GM12878 (cell line): ENCODE measurements around the gene STRBP. TPM values are rescaled to one million over a fixed set of nuclear protein-coding genes. Genes with fewer than 3 reads are reported as not detected.

Experiments used
- ATAC-seq: fragments of 200-7000 bp; cut with Tn5 transposase; 3 replicates; pipeline ENCODE4 v1.9.1; 2020; ENCODE audit warnings: mild to moderate bottlenecking, moderate library complexity
- Bru-seq: library from RNA; stranded (reverse); fragments of 400-500 nt; gene quantifications from one replicate; lab custom pipeline; 2021; lab: Mats Ljungman, UMichigan
- BruChase-seq, 2 experiments: library from RNA; stranded (reverse); fragments of 400-500 nt; gene quantifications; one replicate each; lab custom pipeline; 2021; lab: Mats Ljungman, UMichigan
- BruUV-seq: library from RNA; stranded (reverse); fragments of 400-500 nt; replicated peaks from 2 replicates; lab custom pipeline; 2021; lab: Mats Ljungman, UMichigan
- CTCF ChIA-PET: fragments of 300-600 bp; sonication (Branson Sonifier 250); formaldehyde crosslinking; extraction: SDS; loops from one replicate; lab custom pipeline; 2021; ENCODE audit warnings: inconsistent platforms; lab: Yijun Ruan, JAX
- POLR2A ChIA-PET: fragments of 350-600 bp; formaldehyde crosslinking; extraction: SDS; loops from one replicate; lab custom pipeline; 2021; ENCODE audit warnings: inconsistent platforms; lab: Charles Lee
- RAD21 ChIA-PET: fragments of 300-600 bp; sonication (Branson Sonifier 250); formaldehyde crosslinking; loops from one replicate; lab custom pipeline; 2023; ENCODE audit warnings: antibody characterized with exemption; ENCODE audit not compliant: unreplicated experiment; lab: Charles Lee
- SMC1A ChIA-PET: fragments of 300-600 bp; sonication (Branson Sonifier 250); formaldehyde crosslinking; loops from one replicate; lab custom pipeline; 2023; ENCODE audit not compliant: unreplicated experiment, uncharacterized antibody; lab: Charles Lee
- DNase-seq: peaks from one replicate; pipeline ENCODE4 v3.0.0-alpha.2; 2011; ENCODE audit warnings: low read depth, low spot score
- FAIRE-seq: peaks from 3 replicates; lab custom pipeline; 2011; peaks lifted over from hg19 to GRCh38; lab: Jason Lieb, UNC
- H2AFZ ChIP-seq: 2 replicates; pipeline ENCODE4 v1.6.0; 2011; ENCODE audit warnings: low read depth, low read length, control low read depth; ENCODE audit not compliant: control insufficient read depth
- H3K27ac ChIP-seq: 2 replicates; pipeline ENCODE4 v1.5.1; 2011; ENCODE audit warnings: control low read depth; ENCODE audit not compliant: control insufficient read depth, insufficient read depth
- H3K27me3 ChIP-seq, 2 experiments: replicated peaks in 1 of 2; 2 replicates each; pipeline versions ENCODE4 v1.6.0 to v1.6.1; 2011; ENCODE audit warnings: low read length in 1 of 2; ENCODE audit not compliant: control insufficient read depth in 2 of 2, insufficient read depth in 2 of 2
- H3K36me3 ChIP-seq, 2 experiments: 2 replicates each; pipeline ENCODE4 v1.5.1; 2011; ENCODE audit warnings: low read length in 1 of 2; ENCODE audit not compliant: control insufficient read depth in 2 of 2, insufficient read depth in 2 of 2
- H3K4me1 ChIP-seq: 2 replicates; pipeline ENCODE4 v1.6.1; 2011; ENCODE audit warnings: mild to moderate bottlenecking, low read length, moderate library complexity, mixed read lengths; ENCODE audit not compliant: control insufficient read depth, insufficient read depth
- H3K4me2 ChIP-seq: 2 replicates; pipeline ENCODE4 v1.6.0; 2011; ENCODE audit warnings: control low read depth; ENCODE audit not compliant: control insufficient read depth, insufficient read depth
- H3K4me3 ChIP-seq: fragments of 200-600 bp; sonication (generic); 2 replicates; pipeline ENCODE4 v1.5.1; 2016
- H3K79me2 ChIP-seq: 2 replicates; pipeline ENCODE4 v1.6.0; 2011; ENCODE audit warnings: low read length; ENCODE audit not compliant: control insufficient read depth, insufficient read depth
- H3K9ac ChIP-seq: 2 replicates; pipeline ENCODE4 v1.8.0; 2011; ENCODE audit warnings: low read length, control low read depth, mixed read lengths; ENCODE audit not compliant: control insufficient read depth, insufficient read depth
- H3K9me3 ChIP-seq: replicated peaks from 3 replicates; pipeline ENCODE4 v1.5.1; 2011; ENCODE audit warnings: mild to moderate bottlenecking, low read length; ENCODE audit not compliant: control insufficient read depth, insufficient read depth
- H4K20me1 ChIP-seq: 2 replicates; pipeline ENCODE4 v1.6.0; 2011; ENCODE audit not compliant: control insufficient read depth, insufficient read depth
- IKZF2 ChIP-seq, 2 experiments: fragments of 450-650 bp; IDR thresholded peaks; 2 replicates each; pipeline ENCODE4 v1.6.1; 2017; ENCODE audit warnings: mild to moderate bottlenecking in 2 of 2, moderate library complexity in 2 of 2
- JUNB ChIP-seq: IDR thresholded peaks from 2 replicates; pipeline ENCODE4 v1.6.1; 2016; ENCODE audit warnings: antibody characterized with exemption, mild to moderate bottlenecking
- MYC ChIP-seq: IDR thresholded peaks from 2 replicates; pipeline ENCODE4 v1.6.1; 2011; ENCODE audit warnings: mild to moderate bottlenecking, low read length, moderate library complexity, inconsistent platforms; ENCODE audit not compliant: insufficient read depth, insufficient replicate concordance, insufficient read length, severe bottlenecking
- NBN ChIP-seq: fragments of 450-650 bp; IDR thresholded peaks from 2 replicates; pipeline ENCODE4 v1.6.1; 2016
- NFXL1 ChIP-seq: fragments of 450-650 bp; IDR thresholded peaks from 2 replicates; pipeline ENCODE4 v1.6.1; 2017; ENCODE audit warnings: antibody characterized with exemption, mild to moderate bottlenecking, borderline replicate concordance
- NFYB ChIP-seq: IDR thresholded peaks from 2 replicates; pipeline ENCODE4 v1.6.1; 2011; ENCODE audit warnings: low read depth, mild to moderate bottlenecking, low read length, improper control_type of control experiment, moderate library complexity; ENCODE audit not compliant: insufficient read depth
- POLR2A ChIP-seq: IDR thresholded peaks from 2 replicates; pipeline ENCODE4 v1.6.1; 2011; ENCODE audit warnings: low read depth, mild to moderate bottlenecking, low read length
- TAF1 ChIP-seq: IDR thresholded peaks from 2 replicates; pipeline ENCODE4 v1.6.1; 2011; ENCODE audit warnings: mild to moderate bottlenecking, low read depth, low read length, borderline replicate concordance
- TCF12 ChIP-seq: IDR thresholded peaks from 2 replicates; pipeline ENCODE4 v1.6.1; 2011; ENCODE audit warnings: low read depth, mild to moderate bottlenecking, low read length
- ZNF24 ChIP-seq: fragments of 450-650 bp; IDR thresholded peaks from 2 replicates; pipeline ENCODE4 v1.6.1; 2017; ENCODE audit warnings: antibody characterized with exemption, mild to moderate bottlenecking
- WGBS: methylation state at CpG from one replicate; pipeline ENCODE4 v1.1.6; 2016; ENCODE audit warnings: low lambda C conversion rate; ENCODE audit not compliant: insufficient replicate concordance, insufficient coverage; ENCODE audit errors: missing lambda C conversion rate; 5-methylcytosine and 5-hydroxymethylcytosine counted together
- in situ Hi-C: fragments of 300-500 bp; cut with MboI; formaldehyde crosslinking; loops from 9 replicates; pipeline ENCODE4 v1.14.3; 2018; ENCODE audit warnings: mixed read lengths
- intact Hi-C: fragments of 100-400 bp; cut with micrococcal nuclease; formaldehyde crosslinking; loops from one replicate; pipeline ENCODE4 v1.14.2; 2022; ENCODE audit not compliant: unreplicated experiment
- long read RNA-seq, 2 experiments: library from polyadenylated mRNA; unstranded; transcript quantifications; one replicate each; pipeline ENCODE4 v2.0.0, GENCODE V29; 2019 to 2020
- polyA minus RNA-seq, 3 experiments: library from RNA; depleted of rRNA, polyadenylated mRNA; stranded (reverse); fragments of >200 nt; gene quantifications; 2 replicates each; pipeline ENCODE4 v1.2.3, GENCODE V29; 2011
- polyA plus RNA-seq, 11 experiments: library from polyadenylated mRNA; depleted of rRNA in 4 of 11; unstranded in 6 of 11; stranded (reverse) in 5 of 11; fragments of >200 nt; fragmentation: Nextera tagmentation in 4 of 11; fragmentation: Illumina TruSeq in 1 of 11; extraction: Ambion mirVana in 4 of 11; extraction: Trizol in 1 of 11; gene quantifications; 1 replicate in 1 of 11; 2 replicates in 10 of 11; pipeline versions ENCODE4 v1.2.1 to v1.2.3, GENCODE V29; 2011 to 2016; ENCODE audit warnings: inconsistent platforms in 2 of 11, missing spikeins in 2 of 11, low read depth in 1 of 11
- total RNA-seq, 4 experiments: library from RNA; depleted of rRNA in 3 of 4; stranded (reverse); fragments of >200 nt in 3 of 4; fragmentation: Illumina TruSeq in 1 of 4; extraction: Trizol in 1 of 4; gene quantifications; 2 replicates each; pipeline versions ENCODE4 v1.2.1 to v1.2.3, GENCODE V29; 2013 to 2021
- TF ChIP-seq, protein P1 (sequence below): fragments of 450-650 bp; IDR thresholded peaks from 2 replicates; pipeline ENCODE4 v1.6.1; 2017; ENCODE audit warnings: mild to moderate bottlenecking, moderate library complexity
- TF ChIP-seq, protein P2 (sequence below): IDR thresholded peaks from 2 replicates; pipeline ENCODE4 v1.6.1; 2012; ENCODE audit warnings: low read depth, low read length, improper control_type of control experiment
- TF ChIP-seq, protein P3 (sequence below): IDR thresholded peaks from 2 replicates; pipeline ENCODE4 v1.6.1; 2011; ENCODE audit warnings: low read depth, mild to moderate bottlenecking, low read length, moderate library complexity, borderline replicate concordance; ENCODE audit errors: extremely low read depth

Gene STRBP
- 96.6 and 97.9 TPM in 2 replicates for total RNA-seq (2013; cell fraction: nucleolus; rRNA removed)
- total RNA-seq (2014; rRNA removed) (60.5 and 67.8 TPM in 2 replicates), total RNA-seq (2014; rRNA removed; fragmentation: Illumina TruSeq; extraction: Trizol) (89.2 and 89.8 TPM in 2 replicates), total RNA-seq (2021) (80.8 and 89.4 TPM in 2 replicates), polyA plus RNA-seq (2011; rRNA removed) (54.1 and 71.2 TPM in 2 replicates), polyA plus RNA-seq (2014; fragmentation: Illumina TruSeq; extraction: Trizol) (80.4 and 89.4 TPM in 2 replicates), polyA plus RNA-seq (2014; fragmentation: Nextera tagmentation; extraction: Ambion mirVana) (10 to 100 TPM; 31.0 to 50.1 TPM), polyA plus RNA-seq (2014; rRNA removed) (55.2 and 62.4 TPM in 2 replicates), polyA plus RNA-seq (2016; fragmentation: Nextera tagmentation; extraction: Ambion mirVana) (10 to 100 TPM; 95.0 to 96.8 TPM), polyA minus RNA-seq (2011; rRNA and poly(A)+ RNA removed) (30.3 and 38.5 TPM in 2 replicates), Bru-seq, nascent RNA (percentile 85 among the genes with signal in this experiment), BruChase-seq, experiment 1, labeled RNA remaining after a 6-hour chase (percentile 87 among the genes with signal in this experiment), BruChase-seq, experiment 2, labeled RNA remaining after a 2-hour chase (percentile 87 among the genes with signal in this experiment)
- 41.4 TPM for polyA plus RNA-seq (2011; ENCODE audit: low read depth)
- 20.4 and 23.0 TPM in 2 replicates for polyA plus RNA-seq (2011; cell fraction: cytosol; rRNA removed)
- 41.7 and 50.3 TPM in 2 replicates for polyA plus RNA-seq (2011; cell fraction: nucleus; rRNA removed)
- 72.4 and 91.2 TPM in 2 replicates for polyA plus RNA-seq (2012)
- 20.2 and 22.0 TPM in 2 replicates for polyA minus RNA-seq (2011; cell fraction: cytosol; rRNA and poly(A)+ RNA removed)
- 27.6 and 58.4 TPM in 2 replicates for polyA minus RNA-seq (2011; cell fraction: nucleus; rRNA and poly(A)+ RNA removed)
- long read RNA-seq, experiment 1, partial matches to known transcripts: 3 of 5 reads
- long read RNA-seq, experiment 1, other reads (novel, unspliced or antisense): 2 of 5 reads
- long read RNA-seq, experiment 2, full-length matches to known transcripts: 3 of 40 reads
- long read RNA-seq, experiment 2, partial matches to known transcripts: 26 of 40 reads
- long read RNA-seq, experiment 2, other reads (novel, unspliced or antisense): 11 of 40 reads

DNA sequence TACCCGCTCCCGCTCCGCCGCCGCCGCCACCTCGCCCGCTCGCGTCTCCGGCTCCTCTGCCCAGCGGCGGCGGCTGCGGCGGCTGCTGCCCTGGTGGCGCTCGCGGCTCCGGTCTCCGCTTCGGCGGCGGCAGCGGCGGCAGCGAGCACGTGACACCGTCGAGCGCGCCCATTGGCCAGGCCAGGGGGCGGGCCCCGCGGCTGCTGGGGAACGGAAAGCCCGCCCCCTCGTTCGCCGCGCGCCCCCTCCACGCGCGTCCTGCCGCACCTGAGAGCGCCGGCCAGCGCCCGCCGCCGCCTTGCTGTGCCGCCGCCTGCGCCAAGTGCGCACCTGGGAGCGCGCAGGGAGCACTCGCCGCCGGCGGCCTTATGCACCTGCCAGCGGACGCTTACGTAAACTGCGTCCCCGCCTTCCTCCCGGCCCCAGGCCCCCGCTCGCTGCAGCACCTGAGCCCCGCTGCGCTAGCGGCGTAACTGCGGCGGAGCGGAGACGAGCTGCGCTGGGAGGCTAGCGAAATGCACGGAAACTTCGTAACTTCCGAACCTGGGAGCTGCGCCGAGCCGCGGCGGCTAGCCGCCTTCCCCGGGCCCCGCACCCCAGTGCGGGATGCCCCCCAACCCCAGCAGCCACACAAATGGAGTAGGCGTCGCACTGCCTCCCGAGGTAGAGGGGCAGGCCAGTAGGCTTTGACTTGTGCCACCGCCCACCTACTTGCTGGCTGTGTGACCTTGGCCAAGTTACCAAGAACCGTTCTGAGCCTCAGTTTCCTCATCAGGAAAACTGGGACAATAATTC lies at the start of gene STRBP:
Gene STRBP, minus strand, starts transcription at position 122 of the 795 bp plus-strand sequence. CDS start 84,452 bp downstream, outside the sequence.
- ATAC-seq: peak; percentile 91
- WGBS: 1% methylated on average over 72 of the region's 97 CpGs
- ChIA-PET SMC1A (interaction anchor here (0.9 to 2.0 kb wide), 12 partner anchors 7 to 101 kb away, joined by 3 to 11 read pairs (median 4); no protein-coding TSS in a partner anchor), RAD21 (interaction anchor here (0.6 to 1.5 kb wide), 7 partner anchors 8 to 80 kb away, joined by 3 to 5 read pairs (median 4); no protein-coding TSS in a partner anchor), POLR2A (interaction anchor here (0.7 to 1.5 kb wide), 6 partner anchors 17 to 74 kb away, joined by 3 to 7 read pairs (median 4); no protein-coding TSS in a partner anchor), CTCF (interaction anchor here (0.9 to 1.3 kb wide), 4 partner anchors 13 to 86 kb away, joined by 3 to 6 read pairs (median 4); no protein-coding TSS in a partner anchor)
- peak; percentile 76 for FAIRE-seq
- Histone ChIP-seq H3K27me3 (no peaks in the 10 kb centered on the region), H3K4me3 (peak within 1 kb of the TSS; percentile 83), H3K4me1 (peaks cover 17% of the 10 kb centered on the region), H4K20me1 (no peaks in the 10 kb centered on the region), H3K27ac (peak within 1 kb of the TSS; percentile 61), H3K4me2 (peak within 1 kb of the TSS; percentile 91), H3K9ac (peak within 1 kb of the TSS; percentile 81), H3K36me3 (no peaks in the 10 kb centered on the region), H3K9me3 (no peaks in the 10 kb centered on the region; the same call in 2 of the 3 replicates), H3K79me2 (peaks cover 43% of the 10 kb centered on the region), H2AFZ (peak within 1 kb of the TSS; percentile 85)
- BruUV-seq: no TSS peak
- peak; percentile 50 for DNase-seq
- intact Hi-C loops (loop anchor here (1.0 kb wide), 1 partner anchor 71 kb away; no protein-coding TSS in a partner anchor), in situ Hi-C loops (no loop called here)
- TF ChIP-seq NBN (0 out of 2 replicates have a peak, but pooled peaks have one; percentile 16), MYC (no peak), ZNF24 (peak; percentile 73), IKZF2 (IDR thresholded peaks at IDR 0.05) (no peak), NFYB (peak; percentile 71; the same call in 1 of the 2 replicates), TCF12 (peak; percentile 62; the same call in 1 of the 2 replicates), TAF1 (peak; percentile 47; the same call in 1 of the 2 replicates), NFXL1 (peak; percentile 68; the same call in 1 of the 2 replicates), JUNB (no peak), POLR2A (peak; percentile 69)
- TF ChIP-seq, protein P1, sequence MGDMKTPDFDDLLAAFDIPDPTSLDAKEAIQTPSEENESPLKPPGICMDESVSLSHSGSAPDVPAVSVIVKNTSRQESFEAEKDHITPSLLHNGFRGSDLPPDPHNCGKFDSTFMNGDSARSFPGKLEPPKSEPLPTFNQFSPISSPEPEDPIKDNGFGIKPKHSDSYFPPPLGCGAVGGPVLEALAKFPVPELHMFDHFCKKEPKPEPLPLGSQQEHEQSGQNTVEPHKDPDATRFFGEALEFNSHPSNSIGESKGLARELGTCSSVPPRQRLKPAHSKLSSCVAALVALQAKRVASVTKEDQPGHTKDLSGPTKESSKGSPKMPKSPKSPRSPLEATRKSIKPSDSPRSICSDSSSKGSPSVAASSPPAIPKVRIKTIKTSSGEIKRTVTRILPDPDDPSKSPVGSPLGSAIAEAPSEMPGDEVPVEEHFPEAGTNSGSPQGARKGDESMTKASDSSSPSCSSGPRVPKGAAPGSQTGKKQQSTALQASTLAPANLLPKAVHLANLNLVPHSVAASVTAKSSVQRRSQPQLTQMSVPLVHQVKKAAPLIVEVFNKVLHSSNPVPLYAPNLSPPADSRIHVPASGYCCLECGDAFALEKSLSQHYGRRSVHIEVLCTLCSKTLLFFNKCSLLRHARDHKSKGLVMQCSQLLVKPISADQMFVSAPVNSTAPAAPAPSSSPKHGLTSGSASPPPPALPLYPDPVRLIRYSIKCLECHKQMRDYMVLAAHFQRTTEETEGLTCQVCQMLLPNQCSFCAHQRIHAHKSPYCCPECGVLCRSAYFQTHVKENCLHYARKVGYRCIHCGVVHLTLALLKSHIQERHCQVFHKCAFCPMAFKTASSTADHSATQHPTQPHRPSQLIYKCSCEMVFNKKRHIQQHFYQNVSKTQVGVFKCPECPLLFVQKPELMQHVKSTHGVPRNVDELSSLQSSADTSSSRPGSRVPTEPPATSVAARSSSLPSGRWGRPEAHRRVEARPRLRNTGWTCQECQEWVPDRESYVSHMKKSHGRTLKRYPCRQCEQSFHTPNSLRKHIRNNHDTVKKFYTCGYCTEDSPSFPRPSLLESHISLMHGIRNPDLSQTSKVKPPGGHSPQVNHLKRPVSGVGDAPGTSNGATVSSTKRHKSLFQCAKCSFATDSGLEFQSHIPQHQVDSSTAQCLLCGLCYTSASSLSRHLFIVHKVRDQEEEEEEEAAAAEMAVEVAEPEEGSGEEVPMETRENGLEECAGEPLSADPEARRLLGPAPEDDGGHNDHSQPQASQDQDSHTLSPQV: no peak
- TF ChIP-seq, protein P2, sequence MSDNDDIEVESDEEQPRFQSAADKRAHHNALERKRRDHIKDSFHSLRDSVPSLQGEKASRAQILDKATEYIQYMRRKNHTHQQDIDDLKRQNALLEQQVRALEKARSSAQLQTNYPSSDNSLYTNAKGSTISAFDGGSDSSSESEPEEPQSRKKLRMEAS: peak; percentile 55; the same call in 1 of the 2 replicates
- TF ChIP-seq, protein P3, sequence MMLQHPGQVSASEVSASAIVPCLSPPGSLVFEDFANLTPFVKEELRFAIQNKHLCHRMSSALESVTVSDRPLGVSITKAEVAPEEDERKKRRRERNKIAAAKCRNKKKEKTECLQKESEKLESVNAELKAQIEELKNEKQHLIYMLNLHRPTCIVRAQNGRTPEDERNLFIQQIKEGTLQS: 0 out of 2 replicates have a peak, but pooled peaks have one; percentile 47
